Kidney epithelial cell (primary cell): ENCODE measurements around the gene ZNF592. TPM values are rescaled to one million over a fixed set of nuclear protein-coding genes. Genes with fewer than 3 reads are reported as not detected.
A peak's percentile ranks its signal among the peaks of the same experiment; 100 is the strongest.

ENCODE experiments used
- DNase-seq: peaks from one replicate; pipeline ENCODE4 v3.0.0-alpha.2; 2010; ENCODE audit warnings: low read depth
- H3K27me3 ChIP-seq: 2 replicates; pipeline ENCODE4 v1.6.0; 2011; ENCODE audit warnings: low read length; ENCODE audit not compliant: control insufficient read depth, insufficient read depth
- H3K36me3 ChIP-seq: 2 replicates; pipeline ENCODE4 v1.5.1; 2011; ENCODE audit warnings: low read length; ENCODE audit not compliant: control insufficient read depth, insufficient read depth
- H3K4me3 ChIP-seq: 2 replicates; pipeline ENCODE4 v1.5.1; 2011; ENCODE audit warnings: low read depth, mild to moderate bottlenecking, control low read depth, low read length
- total RNA-seq: library from RNA; depleted of rRNA; stranded (reverse); fragments of >200 nt; gene quantifications from 2 replicates; pipeline ENCODE4 v1.2.3, GENCODE V29; 2015
- TF ChIP-seq, protein P1 (sequence below): IDR thresholded peaks from 2 replicates; pipeline ENCODE4 v1.5.1; 2011; ENCODE audit warnings: mild to moderate bottlenecking, moderate library complexity, low read length, control low read depth, inconsistent platforms; ENCODE audit not compliant: insufficient read depth, poor library complexity, severe bottlenecking

Gene ZNF592
- total RNA-seq, 1 donor from 2014 or later, result 18.8 TPM

DNA sequence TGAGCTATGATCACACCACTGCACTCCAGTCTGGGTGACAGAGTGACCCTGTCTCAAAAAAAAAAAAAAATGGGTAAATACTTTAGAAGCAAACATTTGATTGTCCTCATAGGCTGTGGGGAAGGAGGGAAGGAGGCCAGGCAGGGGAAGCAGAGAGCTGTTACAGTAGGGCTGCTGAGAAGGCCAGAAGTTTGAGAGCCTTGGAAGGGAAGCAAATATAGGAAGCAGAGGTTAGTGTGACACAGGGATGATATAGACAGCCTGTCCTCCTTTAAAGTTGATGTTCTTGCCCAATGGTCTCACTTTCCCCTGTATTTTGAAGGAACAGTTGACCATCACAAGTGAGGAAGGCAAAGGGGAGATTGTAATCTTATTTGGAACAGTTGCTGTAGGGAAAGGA, 63.4 kb downstream of the ZNF592 start:
- Histone ChIP-seq H3K4me3 (no peak overlapping the region), H3K27me3 (no peaks in the 10 kb centered on the region), H3K36me3 (no peaks in the 10 kb centered on the region)
- TF ChIP-seq, protein P1, sequence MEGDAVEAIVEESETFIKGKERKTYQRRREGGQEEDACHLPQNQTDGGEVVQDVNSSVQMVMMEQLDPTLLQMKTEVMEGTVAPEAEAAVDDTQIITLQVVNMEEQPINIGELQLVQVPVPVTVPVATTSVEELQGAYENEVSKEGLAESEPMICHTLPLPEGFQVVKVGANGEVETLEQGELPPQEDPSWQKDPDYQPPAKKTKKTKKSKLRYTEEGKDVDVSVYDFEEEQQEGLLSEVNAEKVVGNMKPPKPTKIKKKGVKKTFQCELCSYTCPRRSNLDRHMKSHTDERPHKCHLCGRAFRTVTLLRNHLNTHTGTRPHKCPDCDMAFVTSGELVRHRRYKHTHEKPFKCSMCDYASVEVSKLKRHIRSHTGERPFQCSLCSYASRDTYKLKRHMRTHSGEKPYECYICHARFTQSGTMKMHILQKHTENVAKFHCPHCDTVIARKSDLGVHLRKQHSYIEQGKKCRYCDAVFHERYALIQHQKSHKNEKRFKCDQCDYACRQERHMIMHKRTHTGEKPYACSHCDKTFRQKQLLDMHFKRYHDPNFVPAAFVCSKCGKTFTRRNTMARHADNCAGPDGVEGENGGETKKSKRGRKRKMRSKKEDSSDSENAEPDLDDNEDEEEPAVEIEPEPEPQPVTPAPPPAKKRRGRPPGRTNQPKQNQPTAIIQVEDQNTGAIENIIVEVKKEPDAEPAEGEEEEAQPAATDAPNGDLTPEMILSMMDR, result no peak
- DNase-seq, result no peak

DNA sequence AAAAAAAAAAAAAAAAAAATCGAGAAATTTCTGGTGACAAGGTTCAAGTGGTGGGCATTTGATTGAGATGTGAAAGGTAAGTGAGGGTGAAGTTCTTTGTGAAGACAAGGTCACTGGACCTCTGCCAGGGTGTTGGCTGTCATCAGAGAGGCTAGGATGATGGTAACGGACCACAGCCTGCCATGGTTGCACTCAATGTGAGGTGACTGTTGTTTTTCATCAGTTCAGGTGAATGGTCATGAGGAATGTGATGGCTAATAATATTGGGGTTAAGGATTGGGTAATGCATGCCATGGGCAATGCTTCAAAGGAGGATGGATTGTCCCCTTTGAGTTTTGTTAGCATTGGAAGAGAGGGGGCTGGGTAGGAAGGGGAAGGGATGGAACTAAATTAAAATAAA, 64.5 kb downstream of the ZNF592 start:
- TF ChIP-seq, protein P1, result no peak
- Histone ChIP-seq H3K4me3 (no peak overlapping the region), H3K36me3 (no peaks in the 10 kb centered on the region), H3K27me3 (no peaks in the 10 kb centered on the region)
- no peak for DNase-seq

DNA sequence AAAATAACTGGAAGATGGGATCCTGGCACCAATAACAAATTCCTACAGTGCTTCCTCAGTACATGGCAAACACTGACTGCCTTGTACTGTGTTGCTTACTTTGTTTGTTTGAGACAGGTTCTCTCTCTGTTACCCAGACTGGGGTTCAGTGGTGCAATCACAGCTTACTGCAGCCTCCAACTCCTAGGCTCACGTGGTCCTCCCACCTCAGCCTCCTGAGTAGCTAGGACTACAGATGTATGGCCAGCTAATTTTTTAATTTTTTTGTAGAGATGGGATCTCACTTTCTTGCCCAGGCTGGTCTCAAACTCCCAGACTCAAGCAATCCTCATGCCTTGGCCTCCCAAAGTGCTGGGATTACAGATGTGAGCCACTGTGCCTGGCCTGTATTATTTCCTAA, 65.0 kb downstream of the ZNF592 start:
- TF ChIP-seq, protein P1, result no peak
- Histone ChIP-seq H3K36me3 (no peaks in the 10 kb centered on the region), H3K27me3 (no peaks in the 10 kb centered on the region), H3K4me3 (no peak overlapping the region)
- no peak for DNase-seq

DNA sequence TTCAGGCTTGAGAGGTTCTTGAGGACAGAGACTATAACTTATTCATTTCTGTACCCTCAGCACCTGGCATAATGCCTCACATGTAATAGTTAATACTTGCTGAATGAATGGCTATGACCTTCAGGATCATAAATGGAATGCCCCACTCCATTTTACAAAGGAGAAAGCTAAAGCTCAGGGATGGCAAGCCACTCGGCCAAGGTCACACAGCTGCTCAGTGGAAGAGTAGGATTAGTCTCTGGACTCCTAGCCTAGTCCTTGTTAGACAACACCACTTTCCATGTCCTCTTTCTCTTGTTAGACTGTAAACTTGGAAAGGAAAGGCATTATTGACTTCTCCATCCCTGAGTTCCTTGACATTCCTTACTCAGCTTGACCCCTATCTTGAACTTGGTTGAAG, 65.5 kb downstream of the ZNF592 start:
- no peak for DNase-seq
- TF ChIP-seq, protein P1, result no peak
- no peak overlapping the region for H3K4me3 ChIP-seq
- H3K36me3 ChIP-seq, result no peaks in the 10 kb centered on the region
- H3K27me3 ChIP-seq, result no peaks in the 10 kb centered on the region

DNA sequence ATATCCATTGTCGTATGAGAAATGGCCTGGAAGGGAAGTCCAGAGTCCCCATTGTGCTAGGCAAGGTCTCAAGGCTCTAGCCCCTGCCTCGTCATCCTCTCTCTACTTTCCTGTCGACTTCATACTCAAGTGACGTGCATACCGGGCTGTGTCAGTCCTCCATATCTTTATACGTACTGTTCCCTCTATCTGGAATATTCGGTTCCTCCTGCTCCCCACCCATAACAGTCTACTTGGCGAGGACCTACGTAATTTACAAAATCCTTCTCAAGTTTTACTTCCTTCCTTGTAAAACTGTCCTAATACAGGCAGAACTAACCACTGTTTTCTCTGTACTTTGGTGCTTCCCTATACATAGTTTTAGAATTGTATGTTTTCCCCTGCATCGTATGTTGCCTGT, 66.5 kb downstream of the ZNF592 start:
- TF ChIP-seq, protein P1, result no peak
- no peak overlapping the region for H3K4me3 ChIP-seq
- H3K27me3 ChIP-seq, result no peaks in the 10 kb centered on the region
- H3K36me3 ChIP-seq, result no peaks in the 10 kb centered on the region
- no peak for DNase-seq

DNA sequence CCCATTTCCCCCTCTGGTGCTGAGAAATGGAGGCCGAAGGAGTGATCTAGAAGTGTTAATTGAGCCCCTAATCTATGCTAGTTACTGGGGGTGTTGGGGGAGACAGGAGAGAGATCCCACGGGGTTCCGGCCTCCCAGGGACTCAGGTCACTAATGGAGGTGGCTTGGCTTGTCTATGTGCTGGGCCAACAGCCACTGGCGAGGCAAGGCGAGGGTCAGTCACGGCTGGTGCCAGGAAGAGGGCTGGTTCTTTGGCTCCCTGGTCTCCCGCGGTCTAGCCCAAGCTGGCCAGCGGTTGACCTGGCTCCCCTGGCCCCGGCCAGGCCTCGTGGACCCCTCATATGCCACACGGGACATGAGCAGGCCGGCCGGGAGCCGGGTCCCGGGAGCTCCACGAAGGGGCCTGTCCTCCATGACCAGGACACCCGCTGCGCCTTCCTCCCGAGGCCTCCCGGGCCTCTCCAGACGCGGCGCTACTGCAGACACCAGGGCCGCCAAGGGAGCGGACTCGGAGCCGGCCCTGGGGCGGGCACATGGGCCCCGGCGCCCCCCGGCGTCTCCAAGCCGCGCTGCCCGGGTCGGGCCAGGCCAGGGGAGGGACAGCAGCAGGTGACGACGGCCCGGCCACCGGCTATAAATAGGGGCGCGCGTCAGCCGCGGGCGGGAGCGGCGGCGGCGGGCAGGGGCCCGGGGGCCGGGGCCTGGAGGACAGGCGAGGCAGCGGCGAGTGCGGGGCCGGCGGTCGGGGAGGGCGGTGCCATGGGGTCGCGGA, 68.5 kb downstream of the ZNF592 start, which contains the start of gene ALPK3:
Gene ALPK3, plus strand, starts transcription at position 663 of the 772 bp plus-strand sequence. Its CDS starts 97 bp downstream, at position 760.
- H3K27me3 ChIP-seq, result no peaks in the 10 kb centered on the region
- no peak for DNase-seq
- H3K4me3 ChIP-seq, result peak within 1 kb of the TSS; percentile 44
- H3K36me3 ChIP-seq, result no peaks in the 10 kb centered on the region
- TF ChIP-seq, protein P1, result no peak
